ENCODE measurements around the gene SAMD4B.
"Not testable (repeated sequence)": the region's sequence is repeated elsewhere in the genome, so short reads cannot be mapped to it uniquely, and the experiment has no call there.

The SAMD4B gene

GRCh38 chr19:39314016-39314728 is 28.0 kb upstream of the SAMD4B start:
- DNase-seq (ENCODE audit: low read depth in 2 of 2): no peak

- no peak for DNase-seq (ENCODE audit: low read depth in 2 of 2)
Measured at GRCh38 chr19:39315933-39316332, 26.3 kb upstream of the SAMD4B start.

- DNase-seq (ENCODE audit: low read depth in 2 of 2): no peak
Measured at GRCh38 chr19:39316627-39317321, 25.4 kb upstream of the SAMD4B start.

- DNase-seq (ENCODE audit: low read depth in 2 of 2): no peak
Measured at GRCh38 chr19:39317476-39317875, 24.7 kb upstream of the SAMD4B start.

GRCh38 chr19:39318071-39318470 is 24.1 kb upstream of the SAMD4B start:
- no peak for DNase-seq (ENCODE audit: low read depth in 2 of 2)

- DNase-seq (ENCODE audit: low read depth in 2 of 2): no peak
Measured at GRCh38 chr19:39318690-39319089, 23.5 kb upstream of the SAMD4B start.

- DNase-seq (ENCODE audit: low read depth in 2 of 2): no peak
Measured at GRCh38 chr19:39319098-39319891, 22.9 kb upstream of the SAMD4B start.

GRCh38 chr19:39319892-39320248 is 22.4 kb upstream of the SAMD4B start:
- DNase-seq (ENCODE audit: low read depth in 2 of 2): no peak

- DNase-seq (ENCODE audit: low read depth in 2 of 2): no peak
Measured at GRCh38 chr19:39321117-39321831, 20.9 kb upstream of the SAMD4B start.

GRCh38 chr19:39321832-39322176 is 20.4 kb upstream of the SAMD4B start:
- DNase-seq (ENCODE audit: low read depth in 2 of 2): no peak

- no peak for DNase-seq (ENCODE audit: low read depth in 2 of 2)
Measured at GRCh38 chr19:39324242-39324842, 17.9 kb upstream of the SAMD4B start.

- no peak for DNase-seq (ENCODE audit: low read depth in 2 of 2)
Measured at GRCh38 chr19:39325778-39326665, 16.2 kb upstream of the SAMD4B start.

- DNase-seq (ENCODE audit: low read depth in 2 of 2): no peak
Measured at GRCh38 chr19:39327363-39328045, 14.7 kb upstream of the SAMD4B start.

GRCh38 chr19:39328046-39328705 is 14.0 kb upstream of the SAMD4B start:
- peak; percentile 63 to 85 for DNase-seq (ENCODE audit: low read depth in 2 of 2)

GRCh38 chr19:39329948-39330347 is 12.3 kb upstream of the SAMD4B start:
- no peak for DNase-seq (ENCODE audit: low read depth in 2 of 2)

- no peak for DNase-seq (ENCODE audit: low read depth in 2 of 2)
Measured at GRCh38 chr19:39332293-39332692, 9.9 kb upstream of the SAMD4B start.

GRCh38 chr19:39332738-39333137 is 9.5 kb upstream of the SAMD4B start:
- not testable (repeated sequence) for DNase-seq (ENCODE audit: low read depth in 2 of 2)

- DNase-seq (ENCODE audit: low read depth in 2 of 2): no peak
Measured at GRCh38 chr19:39333507-39333906, 8.7 kb upstream of the SAMD4B start.

- no peak for DNase-seq (ENCODE audit: low read depth in 2 of 2)
Measured at GRCh38 chr19:39334444-39334976, 7.7 kb upstream of the SAMD4B start.

Data from stimulated activated CD8-positive, alpha-beta memory T cell treated with anti-CD3 and anti-CD28 coated beads, Interleukin-7, amount 100 ng/mL, for 1 hour (primary cell).